HG03064 (cell line): Measurements from ENCODE around the gene IMMP1L.

Experiments used
- ATAC-seq: cut with Tn5 transposase; IDR thresholded peaks from one replicate; pipeline ENCODE4 v1.9.1; 2021; ENCODE audit warnings: low read depth; ENCODE audit not compliant: unreplicated experiment

The IMMP1L gene

GRCh38 chr11:31408201-31408600 is 101.2 kb downstream of the IMMP1L start:
- ATAC-seq = no peak

- no peak for ATAC-seq
These were observed 104.8 kb downstream of the IMMP1L start for GRCh38 chr11:31404614-31405013.

GRCh38 chr11:31397239-31397834 is 112.1 kb downstream of the IMMP1L start:
- ATAC-seq = no peak

- ATAC-seq = no peak
These were observed 122.0 kb downstream of the IMMP1L start for GRCh38 chr11:31387379-31387778.

- no peak for ATAC-seq
These were observed 126.3 kb downstream of the IMMP1L start for GRCh38 chr11:31383116-31383515.
